Measurements from ENCODE around the gene LRMDA.

The LRMDA gene

DNA sequence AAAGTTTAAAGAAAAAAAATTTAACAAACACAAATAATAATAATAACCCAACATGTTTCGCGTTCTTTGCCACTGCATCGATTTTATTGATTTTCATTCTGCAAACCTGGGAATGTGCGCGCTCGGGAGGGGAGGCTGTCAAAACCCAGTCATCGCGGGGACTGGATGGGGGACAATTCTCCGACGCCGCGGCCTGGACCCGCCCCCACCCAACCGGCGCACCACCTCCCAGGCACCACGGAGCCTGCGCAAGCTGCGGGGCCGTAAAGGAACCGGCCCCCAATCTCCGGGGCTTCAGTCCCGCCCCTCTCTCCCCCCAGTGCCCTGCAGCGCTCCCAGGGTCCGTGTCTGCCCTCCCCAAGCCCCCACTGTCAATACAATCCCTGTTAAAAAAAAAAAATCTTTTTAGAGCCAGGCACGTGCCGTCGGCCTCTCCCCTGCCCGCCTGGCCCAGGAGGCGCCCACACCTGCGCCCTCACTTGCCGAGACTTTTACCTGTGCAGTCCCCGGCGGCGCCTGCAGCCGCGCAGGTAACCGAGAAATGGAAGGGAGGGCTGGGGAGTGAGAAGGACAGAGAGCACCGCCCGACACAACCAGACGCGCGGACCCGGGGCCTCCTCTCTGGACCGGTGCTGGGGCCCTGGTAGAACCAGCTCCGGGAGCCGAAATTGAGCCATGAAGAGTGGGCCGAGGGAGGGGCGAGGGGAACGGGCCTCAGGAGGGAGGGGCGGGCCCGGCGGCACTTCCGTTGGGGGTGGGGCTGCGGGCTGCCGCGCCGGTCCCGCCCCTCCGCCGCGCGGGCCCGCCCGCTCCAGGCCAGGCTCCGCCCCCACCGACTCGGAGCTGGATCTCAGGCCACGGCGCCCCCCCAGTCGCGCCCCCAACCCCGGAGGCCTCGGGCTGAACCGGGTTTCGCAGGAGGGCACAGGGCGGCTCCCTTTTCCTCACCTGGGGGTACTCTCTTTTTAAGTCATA lies 22.2 kb upstream of the LRMDA start:
- Histone ChIP-seq H3K4me3 (ENCODE audit: low read depth, low read length) (peak overlapping the region; percentile 80), H3K27ac (ENCODE audit: low read depth, low read length) (no peak overlapping the region), H3K36me3 (ENCODE audit: control insufficient read depth, insufficient read depth, low read length) (no peaks in the 10 kb centered on the region), H3K9ac (ENCODE audit: low read length) (peak overlapping the region; percentile 56), H3K9me3 (ENCODE audit: control insufficient read depth, insufficient read depth, low read depth, low read length) (no peaks in the 10 kb centered on the region), H3K27me3 (ENCODE audit: control insufficient read depth, insufficient read depth, low read length) (peaks cover 99% of the 10 kb centered on the region), H3K4me1 (ENCODE audit: control insufficient read depth, insufficient read depth, low read length) (peaks cover 41% of the 10 kb centered on the region)

DNA sequence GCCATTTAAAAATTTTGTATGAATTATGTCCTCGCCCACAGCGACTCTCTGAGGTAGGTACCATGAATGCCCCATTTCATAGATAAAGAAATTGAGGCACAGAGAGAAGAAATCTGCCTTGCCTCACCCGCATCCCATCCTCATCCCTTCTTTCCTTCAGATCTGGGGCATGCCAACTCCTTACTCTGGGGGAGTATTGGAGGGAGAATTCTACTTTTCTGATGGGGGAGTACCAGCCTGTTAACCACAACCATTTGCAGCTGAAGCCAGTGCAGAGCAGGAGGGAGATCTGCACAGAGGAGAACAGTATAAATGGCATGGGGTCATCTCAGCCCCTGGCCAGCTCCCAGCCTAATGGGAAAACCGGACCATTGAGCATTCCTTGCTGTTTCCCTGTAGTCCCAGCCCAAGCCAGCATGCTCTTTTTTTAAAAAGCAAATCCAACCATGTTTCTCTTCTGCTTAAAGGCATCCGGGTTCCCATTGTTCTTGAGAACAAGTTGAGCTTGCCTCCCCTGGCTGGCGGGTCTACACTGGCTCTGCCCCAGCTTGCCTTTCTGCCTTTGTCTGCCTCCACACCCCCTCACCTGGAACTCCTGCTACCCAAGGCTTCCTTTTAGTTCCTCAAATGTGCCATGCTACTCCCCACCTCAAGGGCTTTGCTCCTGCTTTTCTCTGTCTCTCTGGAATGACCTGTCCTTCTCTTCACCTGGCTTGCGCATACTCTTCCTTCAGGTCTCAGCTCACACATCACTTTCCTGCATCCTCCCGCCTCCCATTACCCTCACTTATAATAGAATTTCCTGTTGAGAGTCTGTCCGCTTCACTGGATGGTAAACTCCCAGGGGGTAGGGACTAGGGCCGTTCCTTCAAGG lies 21.1 kb upstream of the LRMDA start:
- H3K27ac ChIP-seq (ENCODE audit: low read depth, low read length): no peak overlapping the region
- no peaks in the 10 kb centered on the region for H3K9me3 ChIP-seq (ENCODE audit: control insufficient read depth, insufficient read depth, low read depth, low read length)
- H3K27me3 ChIP-seq (ENCODE audit: control insufficient read depth, insufficient read depth, low read length): peaks cover 99% of the 10 kb centered on the region
- no peak overlapping the region for H3K9ac ChIP-seq (ENCODE audit: low read length)
- H3K4me1 ChIP-seq (ENCODE audit: control insufficient read depth, insufficient read depth, low read length): peaks cover 30% of the 10 kb centered on the region
- H3K36me3 ChIP-seq (ENCODE audit: control insufficient read depth, insufficient read depth, low read length): no peaks in the 10 kb centered on the region
- peak overlapping the region; percentile 80; the same call in 1 of the 2 replicates for H3K4me3 ChIP-seq (ENCODE audit: low read depth, low read length)

DNA sequence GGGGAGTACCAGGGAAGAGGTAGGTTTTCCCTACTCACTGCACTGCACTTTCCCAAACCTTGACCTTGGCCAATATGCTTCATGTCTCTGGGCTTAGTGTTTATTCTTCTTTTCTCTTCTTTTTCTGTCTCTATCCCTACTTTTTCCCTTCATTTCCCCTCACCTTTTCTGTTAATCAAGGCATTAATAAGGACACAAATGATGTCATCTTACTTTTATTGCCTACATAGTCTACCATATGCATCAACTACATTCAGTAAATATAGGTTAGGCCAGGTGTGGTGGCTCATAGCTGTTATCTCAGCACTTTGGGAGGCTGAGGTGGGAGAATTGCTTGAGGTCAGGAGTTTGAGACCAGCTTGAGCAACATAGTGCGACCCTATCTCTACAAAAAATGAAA lies 16.9 kb upstream of the LRMDA start:
- Histone ChIP-seq H3K4me3 (ENCODE audit: low read depth, low read length) (no peak overlapping the region), H3K36me3 (ENCODE audit: control insufficient read depth, insufficient read depth, low read length) (no peaks in the 10 kb centered on the region), H3K9ac (ENCODE audit: low read length) (no peak overlapping the region), H3K4me1 (ENCODE audit: control insufficient read depth, insufficient read depth, low read length) (peaks cover 29% of the 10 kb centered on the region), H3K9me3 (ENCODE audit: control insufficient read depth, insufficient read depth, low read depth, low read length) (no peaks in the 10 kb centered on the region), H3K27ac (ENCODE audit: low read depth, low read length) (no peak overlapping the region), H3K27me3 (ENCODE audit: control insufficient read depth, insufficient read depth, low read length) (peaks cover 100% of the 10 kb centered on the region)

DNA sequence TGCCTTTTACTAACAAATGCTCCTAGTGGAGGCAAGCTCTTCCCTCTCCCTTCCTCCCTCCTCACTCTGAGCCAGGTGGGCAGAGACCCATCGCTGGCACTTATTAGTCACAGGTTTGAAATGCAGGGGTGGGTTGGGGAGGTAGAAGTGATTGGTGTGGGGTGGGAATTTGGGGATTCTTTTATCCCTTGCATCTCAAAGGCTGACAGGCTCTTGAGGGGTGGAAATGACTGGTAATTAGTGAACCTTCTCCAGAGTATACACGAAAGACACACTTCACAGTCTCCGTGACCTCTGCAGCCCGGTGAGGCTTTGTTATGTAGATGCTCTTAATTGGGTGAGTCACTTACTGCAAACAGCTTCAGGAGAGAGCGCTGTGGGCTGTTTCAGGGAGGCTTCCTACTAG lies 13.9 kb upstream of the LRMDA start:
- no peak overlapping the region for H3K4me3 ChIP-seq (ENCODE audit: low read depth, low read length)
- no peak overlapping the region for H3K27ac ChIP-seq (ENCODE audit: low read depth, low read length)
- no peaks in the 10 kb centered on the region for H3K36me3 ChIP-seq (ENCODE audit: control insufficient read depth, insufficient read depth, low read length)
- H3K9ac ChIP-seq (ENCODE audit: low read length): no peak overlapping the region
- H3K4me1 ChIP-seq (ENCODE audit: control insufficient read depth, insufficient read depth, low read length): peaks cover 19% of the 10 kb centered on the region
- no peaks in the 10 kb centered on the region for H3K9me3 ChIP-seq (ENCODE audit: control insufficient read depth, insufficient read depth, low read depth, low read length)
- peaks cover 99% of the 10 kb centered on the region for H3K27me3 ChIP-seq (ENCODE audit: control insufficient read depth, insufficient read depth, low read length)

DNA sequence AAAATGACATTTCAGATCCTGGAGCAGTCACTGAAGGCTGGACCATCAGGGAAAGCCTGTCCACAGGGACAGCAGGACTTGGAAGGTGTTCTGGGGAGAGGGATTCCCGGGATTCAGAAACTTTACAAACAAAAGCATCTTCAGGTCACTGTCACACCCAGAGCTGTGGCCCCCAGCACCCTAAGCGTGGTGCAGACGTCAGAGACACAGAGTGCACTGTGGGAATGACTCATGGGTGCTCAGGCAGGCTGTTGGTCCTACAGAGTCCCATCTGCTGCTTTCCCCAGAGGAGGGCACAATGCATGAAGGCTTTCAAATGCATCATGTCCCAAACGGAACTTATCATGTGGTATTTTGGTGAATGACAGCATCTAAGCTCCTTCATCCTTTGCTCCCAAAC lies 13.1 kb upstream of the LRMDA start:
- no peak overlapping the region for H3K27ac ChIP-seq (ENCODE audit: low read depth, low read length)
- H3K9ac ChIP-seq (ENCODE audit: low read length): no peak overlapping the region
- H3K9me3 ChIP-seq (ENCODE audit: control insufficient read depth, insufficient read depth, low read depth, low read length): no peaks in the 10 kb centered on the region
- H3K4me1 ChIP-seq (ENCODE audit: control insufficient read depth, insufficient read depth, low read length): peaks cover 19% of the 10 kb centered on the region
- no peaks in the 10 kb centered on the region for H3K36me3 ChIP-seq (ENCODE audit: control insufficient read depth, insufficient read depth, low read length)
- H3K27me3 ChIP-seq (ENCODE audit: control insufficient read depth, insufficient read depth, low read length): peaks cover 99% of the 10 kb centered on the region
- H3K4me3 ChIP-seq (ENCODE audit: low read depth, low read length): no peak overlapping the region

DNA sequence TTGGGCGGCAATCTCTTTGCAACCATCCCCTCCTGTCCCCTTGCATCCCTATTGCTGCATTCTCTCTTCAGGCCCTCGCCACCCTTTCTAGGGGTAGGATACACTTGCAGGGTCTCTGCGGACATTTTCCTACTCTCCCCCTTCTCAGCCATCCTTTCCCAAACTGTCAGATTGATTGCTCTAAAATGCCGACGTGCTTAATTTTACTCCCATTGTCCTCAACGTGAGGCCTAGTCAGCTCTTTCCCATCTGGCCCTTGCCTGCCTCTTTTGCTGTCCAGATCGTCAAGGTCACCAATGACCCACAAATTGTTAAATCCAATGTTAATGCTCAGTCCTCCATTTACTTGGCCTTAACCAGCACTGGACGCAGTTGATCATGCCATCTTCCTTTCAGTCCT lies 12.7 kb upstream of the LRMDA start:
- no peak overlapping the region for H3K27ac ChIP-seq (ENCODE audit: low read depth, low read length)
- H3K27me3 ChIP-seq (ENCODE audit: control insufficient read depth, insufficient read depth, low read length): peaks cover 99% of the 10 kb centered on the region
- no peaks in the 10 kb centered on the region for H3K9me3 ChIP-seq (ENCODE audit: control insufficient read depth, insufficient read depth, low read depth, low read length)
- peaks cover 19% of the 10 kb centered on the region for H3K4me1 ChIP-seq (ENCODE audit: control insufficient read depth, insufficient read depth, low read length)
- H3K4me3 ChIP-seq (ENCODE audit: low read depth, low read length): no peak overlapping the region
- no peak overlapping the region for H3K9ac ChIP-seq (ENCODE audit: low read length)
- H3K36me3 ChIP-seq (ENCODE audit: control insufficient read depth, insufficient read depth, low read length): no peaks in the 10 kb centered on the region

DNA sequence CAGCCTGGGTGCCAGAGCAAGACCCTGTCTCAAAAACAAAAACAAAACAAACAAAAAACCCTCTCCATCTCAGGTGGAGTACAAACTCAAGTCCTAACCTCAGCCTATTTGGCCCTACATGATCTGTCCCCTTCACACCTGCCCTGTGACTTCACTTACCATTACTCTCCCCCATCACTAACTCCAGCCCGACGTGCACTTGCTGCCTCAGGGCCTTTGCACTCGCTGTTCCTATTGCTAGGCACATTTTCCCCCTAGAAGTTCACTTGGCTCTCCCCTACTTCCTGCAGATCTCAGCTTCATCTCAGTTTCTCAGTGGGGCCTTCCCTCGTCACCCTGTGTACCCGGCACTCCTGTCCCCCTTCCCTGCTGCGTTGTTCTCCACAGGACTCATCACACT lies 8.5 kb upstream of the LRMDA start:
- Histone ChIP-seq H3K9me3 (ENCODE audit: control insufficient read depth, insufficient read depth, low read depth, low read length) (no peaks in the 10 kb centered on the region), H3K4me1 (ENCODE audit: control insufficient read depth, insufficient read depth, low read length) (peaks cover 7% of the 10 kb centered on the region), H3K36me3 (ENCODE audit: control insufficient read depth, insufficient read depth, low read length) (no peaks in the 10 kb centered on the region), H3K27ac (ENCODE audit: low read depth, low read length) (no peak overlapping the region), H3K4me3 (ENCODE audit: low read depth, low read length) (no peak overlapping the region), H3K9ac (ENCODE audit: low read length) (no peak overlapping the region), H3K27me3 (ENCODE audit: control insufficient read depth, insufficient read depth, low read length) (peaks cover 95% of the 10 kb centered on the region)

DNA sequence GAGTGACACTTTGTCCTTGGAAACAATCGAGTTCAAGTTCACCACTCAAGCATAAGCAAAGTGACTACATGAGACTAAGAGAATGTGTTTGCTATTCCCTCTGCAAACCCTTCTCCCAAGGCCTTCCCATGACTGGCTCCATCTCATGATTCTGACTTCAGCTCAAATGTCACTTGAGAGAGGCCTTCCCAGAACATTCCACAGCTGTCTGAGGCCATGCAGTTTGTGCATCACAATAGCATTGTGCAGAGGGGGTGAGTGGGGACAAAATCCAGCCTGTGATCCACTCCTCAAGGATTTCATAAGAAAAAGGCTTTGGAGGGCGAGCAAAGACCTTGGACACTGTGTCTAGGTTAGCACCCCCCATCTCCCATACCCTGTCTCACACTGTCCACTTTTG lies 6.9 kb upstream of the LRMDA start:
- Histone ChIP-seq H3K9me3 (ENCODE audit: control insufficient read depth, insufficient read depth, low read depth, low read length) (no peaks in the 10 kb centered on the region), H3K36me3 (ENCODE audit: control insufficient read depth, insufficient read depth, low read length) (no peaks in the 10 kb centered on the region), H3K4me3 (ENCODE audit: low read depth, low read length) (no peak overlapping the region), H3K4me1 (ENCODE audit: control insufficient read depth, insufficient read depth, low read length) (peaks cover 15% of the 10 kb centered on the region), H3K9ac (ENCODE audit: low read length) (no peak overlapping the region), H3K27ac (ENCODE audit: low read depth, low read length) (no peak overlapping the region), H3K27me3 (ENCODE audit: control insufficient read depth, insufficient read depth, low read length) (peaks cover 95% of the 10 kb centered on the region)

DNA sequence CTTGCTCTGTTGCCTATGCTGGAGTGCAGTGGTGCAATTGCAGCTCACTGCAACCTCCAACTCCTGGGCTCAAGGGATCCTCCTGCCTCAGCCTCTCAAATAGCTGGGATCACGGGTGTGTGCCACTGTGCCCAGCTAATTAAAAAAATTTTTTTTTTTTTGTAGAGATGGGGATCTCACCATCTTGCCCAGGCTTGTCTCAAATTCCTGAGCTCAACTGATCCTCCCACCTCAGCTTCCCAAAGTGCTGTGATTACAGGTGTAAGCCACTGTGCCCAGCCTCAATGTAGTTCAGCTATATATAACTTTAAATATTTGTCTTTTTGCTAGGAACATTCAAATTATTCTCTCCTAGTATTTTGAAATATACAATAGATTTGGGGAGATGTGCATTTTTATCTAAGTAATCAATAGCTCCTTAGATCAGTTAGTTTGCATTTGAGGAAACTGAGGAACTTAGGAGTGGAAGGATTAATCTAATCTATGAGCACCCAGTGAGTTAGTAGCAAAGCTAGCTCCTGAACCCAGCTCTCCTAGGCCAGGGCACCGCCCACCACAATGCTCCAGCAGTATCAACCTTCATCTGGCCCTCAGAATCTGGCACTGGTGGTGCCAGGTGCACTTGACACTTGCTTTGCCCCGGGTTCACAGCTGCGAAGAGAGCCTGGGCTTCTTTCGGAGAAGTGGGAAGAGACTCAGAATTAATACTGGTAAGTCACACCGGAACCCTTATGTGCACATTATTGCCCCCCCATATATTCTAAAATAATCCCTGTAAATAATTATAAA lies 5.9 kb upstream of the LRMDA start:
- no peak overlapping the region for H3K4me3 ChIP-seq (ENCODE audit: low read depth, low read length)
- H3K9ac ChIP-seq (ENCODE audit: low read length): no peak overlapping the region
- no peaks in the 10 kb centered on the region for H3K36me3 ChIP-seq (ENCODE audit: control insufficient read depth, insufficient read depth, low read length)
- H3K27ac ChIP-seq (ENCODE audit: low read depth, low read length): no peak overlapping the region
- H3K27me3 ChIP-seq (ENCODE audit: control insufficient read depth, insufficient read depth, low read length): peaks cover 95% of the 10 kb centered on the region
- no peaks in the 10 kb centered on the region for H3K9me3 ChIP-seq (ENCODE audit: control insufficient read depth, insufficient read depth, low read depth, low read length)
- peaks cover 24% of the 10 kb centered on the region for H3K4me1 ChIP-seq (ENCODE audit: control insufficient read depth, insufficient read depth, low read length)

DNA sequence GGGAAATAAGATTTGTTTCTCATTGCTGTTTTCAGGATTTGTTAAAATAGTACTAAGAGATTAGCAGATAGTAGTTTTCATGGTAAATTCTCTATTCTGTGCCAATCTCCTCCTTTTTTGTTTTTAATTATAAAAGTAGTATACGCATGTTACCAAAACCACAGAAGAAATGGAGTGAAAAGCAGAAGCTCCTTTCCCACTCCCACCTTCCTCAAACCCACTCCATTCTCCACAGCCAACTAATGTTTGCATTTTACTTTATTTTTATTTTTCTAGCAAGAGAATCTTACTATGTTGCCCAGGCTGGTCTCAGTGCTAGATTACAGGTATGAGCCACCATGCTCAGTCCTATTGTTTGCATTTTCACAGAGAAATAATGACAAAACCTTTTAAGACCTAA lies 4.5 kb upstream of the LRMDA start:
- H3K36me3 ChIP-seq (ENCODE audit: control insufficient read depth, insufficient read depth, low read length): no peaks in the 10 kb centered on the region
- H3K4me3 ChIP-seq (ENCODE audit: low read depth, low read length): no peak overlapping the region
- no peaks in the 10 kb centered on the region for H3K9me3 ChIP-seq (ENCODE audit: control insufficient read depth, insufficient read depth, low read depth, low read length)
- no peak overlapping the region for H3K27ac ChIP-seq (ENCODE audit: low read depth, low read length)
- H3K9ac ChIP-seq (ENCODE audit: low read length): no peak overlapping the region
- peaks cover 95% of the 10 kb centered on the region for H3K27me3 ChIP-seq (ENCODE audit: control insufficient read depth, insufficient read depth, low read length)
- H3K4me1 ChIP-seq (ENCODE audit: control insufficient read depth, insufficient read depth, low read length): peaks cover 34% of the 10 kb centered on the region

All from HUES6 (cell line).